IPS DF 4.7 (cell line): ENCODE measurements around the gene BMP6.
A peak's percentile ranks its signal among the peaks of the same experiment; 100 is the strongest.
"Not testable (repeated sequence)": the region's sequence is repeated elsewhere in the genome, so short reads cannot be mapped to it uniquely, and the experiment has no call there.

Experiments used
- DNase-seq: peaks from one replicate; pipeline ENCODE4 v3.0.0-alpha.2; 2013; ENCODE audit warnings: low spot score; ENCODE audit errors: extremely low read depth

Gene BMP6

DNA sequence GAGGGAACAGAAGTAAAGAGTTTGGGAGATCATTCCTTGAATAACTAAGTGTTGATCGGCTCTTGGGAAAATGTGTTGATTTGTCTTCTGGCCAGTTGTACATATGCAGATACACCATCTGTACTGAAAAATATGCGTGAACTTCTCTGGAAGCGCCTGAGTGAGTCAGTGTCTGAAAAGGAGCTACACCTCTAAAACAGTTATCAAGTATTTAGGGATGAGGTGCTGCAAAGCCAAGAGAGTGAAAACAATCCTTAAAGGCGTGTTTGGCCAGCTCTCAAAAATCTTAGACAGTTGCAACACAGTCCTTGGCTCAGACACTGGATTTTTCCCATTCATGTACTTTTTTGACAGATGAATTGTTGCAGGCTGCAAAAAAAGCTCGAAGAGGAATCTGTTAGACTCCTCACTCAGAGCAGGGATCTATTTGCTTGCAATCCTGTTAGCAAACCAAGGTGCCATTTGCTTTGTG, 61.3 kb downstream of the BMP6 start:
- no peak for DNase-seq

DNA sequence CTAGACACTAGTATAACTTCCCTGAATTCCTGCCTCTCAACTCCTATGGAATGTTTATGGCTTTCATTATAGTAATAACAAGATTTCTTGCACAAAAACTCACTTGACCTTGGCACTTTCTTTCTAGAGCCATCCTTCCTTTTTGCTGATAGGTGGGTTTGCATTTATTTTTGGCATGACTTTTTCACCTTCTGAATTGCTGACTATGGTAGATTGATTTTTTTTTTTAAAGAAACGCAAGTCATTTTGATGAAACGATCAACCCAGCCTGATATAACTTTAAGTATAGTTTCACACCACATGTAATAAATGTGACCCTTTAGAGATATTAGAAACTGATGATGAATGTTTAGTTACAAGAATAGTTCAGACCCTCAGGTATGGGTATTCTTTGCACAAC, 61.8 kb downstream of the BMP6 start:
- no peak for DNase-seq

DNA sequence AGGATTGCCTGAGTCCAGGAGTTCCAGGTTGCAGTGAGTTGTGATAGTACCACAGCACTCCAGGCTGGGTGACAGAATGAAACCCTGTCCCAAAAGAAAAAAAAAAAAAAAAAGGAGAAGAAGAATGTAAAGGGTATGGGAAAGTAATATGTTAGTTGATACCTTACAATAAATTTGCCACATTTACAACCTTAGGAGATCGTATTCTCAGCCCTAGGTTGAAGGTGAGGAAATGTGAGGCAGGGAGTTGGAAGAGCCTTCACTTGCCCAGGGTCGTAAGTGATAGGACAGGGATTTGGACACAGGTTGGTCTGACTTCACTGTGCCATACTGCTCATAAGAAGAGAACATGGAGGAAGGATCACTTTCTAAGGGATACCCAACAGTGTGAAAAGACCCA, 68.6 kb downstream of the BMP6 start:
- no peak for DNase-seq

GRCh38 chr6:7797386-7797785, 71.5 kb downstream of the BMP6 start:
- DNase-seq: no peak

DNA sequence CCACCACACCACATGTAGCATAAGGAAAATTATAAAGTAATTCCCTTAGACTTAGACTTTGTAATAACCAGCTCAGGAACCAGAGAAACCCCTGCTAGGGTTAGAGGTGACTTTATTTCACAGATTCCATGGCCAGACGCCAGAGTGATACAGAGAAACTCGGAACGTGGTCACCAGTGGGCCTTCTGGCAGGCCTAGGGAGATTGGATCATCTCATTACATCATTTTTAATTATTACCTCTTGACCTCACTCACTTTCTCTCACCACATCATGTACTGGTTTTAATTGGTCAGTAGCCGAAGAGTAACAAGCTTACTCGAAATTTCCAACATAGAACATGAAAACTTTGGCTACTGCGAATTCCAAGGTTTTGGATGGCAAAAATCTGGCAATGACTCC, 72.9 kb downstream of the BMP6 start:
- DNase-seq: no peak

GRCh38 chr6:7802662-7803061, 76.8 kb downstream of the BMP6 start:
- DNase-seq: no peak

DNA sequence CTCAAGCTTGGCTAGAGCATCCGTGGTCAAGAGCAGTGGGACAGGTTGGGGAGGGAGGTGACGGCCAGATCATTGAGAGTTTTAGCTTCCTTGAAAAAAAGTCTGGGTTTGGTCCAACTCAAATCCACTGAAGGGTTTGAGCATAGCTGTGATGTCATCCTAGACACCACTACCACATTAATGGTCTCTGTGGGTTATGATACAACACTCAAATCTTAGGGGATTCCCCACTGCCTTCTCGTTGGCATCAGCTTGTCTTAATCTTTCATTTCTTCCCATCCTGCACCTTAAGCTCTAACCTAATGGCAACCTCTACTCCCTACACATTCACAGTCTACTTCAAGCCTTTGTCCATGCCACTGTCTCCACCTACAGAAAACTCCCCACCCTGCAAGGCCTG, 77.3 kb downstream of the BMP6 start:
- no peak for DNase-seq

DNA sequence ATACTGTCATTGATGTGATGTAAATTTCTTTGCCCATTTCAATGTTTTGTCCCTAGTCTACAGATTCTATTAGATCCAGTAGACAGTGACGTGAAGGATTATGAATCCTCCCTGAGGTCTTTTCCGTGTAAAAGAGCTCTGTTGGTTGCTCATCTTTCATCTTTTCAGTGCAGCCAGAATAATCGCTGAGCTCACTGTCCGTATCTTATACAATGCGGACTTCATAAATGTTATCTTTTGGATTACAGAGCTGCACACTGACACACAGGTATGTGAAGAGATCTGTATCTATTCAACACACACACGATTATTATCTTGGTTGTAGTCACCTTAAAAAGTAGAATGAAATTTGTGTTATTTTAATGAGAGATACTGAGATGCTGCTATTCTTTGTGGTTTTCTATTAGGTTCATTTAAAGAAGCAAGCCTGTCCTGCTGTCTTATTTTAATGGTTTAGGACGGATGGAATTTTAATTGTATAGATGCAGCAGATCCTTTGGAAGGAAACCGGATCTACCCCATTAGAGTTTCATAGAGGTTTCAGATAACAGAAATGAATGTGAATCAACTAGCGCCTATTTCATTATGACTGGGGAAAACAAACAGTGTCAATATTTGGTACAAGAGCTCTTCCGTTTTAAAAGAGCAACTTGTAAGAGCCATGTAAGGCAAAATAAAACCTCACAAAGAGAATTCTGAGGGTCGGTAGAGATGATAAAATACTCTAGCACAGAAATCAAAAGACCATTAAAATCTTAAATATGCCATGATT, 79.4 kb downstream of the BMP6 start:
- DNase-seq: no peak

DNA sequence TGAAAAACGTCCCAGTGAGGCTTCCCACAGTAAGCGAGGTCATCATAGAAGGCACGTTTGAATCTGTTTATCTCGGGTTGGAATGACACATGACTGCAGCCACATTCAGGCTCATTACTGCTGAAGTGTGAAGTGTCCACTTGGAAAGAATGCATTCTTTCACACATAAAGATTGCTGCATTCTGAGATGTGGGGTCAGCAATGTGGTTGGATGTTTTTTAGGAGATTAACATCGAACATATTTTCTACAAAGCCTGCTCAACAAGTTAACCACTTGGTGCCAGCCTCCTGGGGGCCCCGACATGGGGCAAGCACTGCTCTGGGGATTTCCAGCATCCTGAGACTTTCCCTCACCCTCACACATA, 79.9 kb downstream of the BMP6 start:
- no peak for DNase-seq

GRCh38 chr6:7806711-7807110, 80.8 kb downstream of the BMP6 start:
- DNase-seq: no peak

DNA sequence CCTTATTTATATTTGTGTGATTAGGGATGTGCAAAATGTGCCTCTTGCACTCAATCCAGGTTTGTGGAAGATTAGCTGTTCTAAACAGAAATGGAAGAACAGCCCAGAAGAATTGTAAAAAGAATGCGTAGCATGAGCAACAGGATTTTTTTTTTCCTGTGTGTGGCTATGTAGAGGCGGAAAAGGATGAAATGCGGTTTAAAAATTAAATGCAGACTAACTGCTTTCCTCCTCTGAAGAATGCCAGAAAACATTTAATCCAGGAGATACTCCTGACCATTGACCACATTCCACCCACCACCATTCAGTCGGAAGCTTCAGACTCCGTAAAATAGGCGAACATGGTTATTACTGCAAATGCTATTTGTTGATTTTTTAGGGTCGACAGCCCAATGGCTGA, 83.4 kb downstream of the BMP6 start:
- no peak for DNase-seq

GRCh38 chr6:7811441-7811840, 85.5 kb downstream of the BMP6 start:
- DNase-seq: no peak

DNA sequence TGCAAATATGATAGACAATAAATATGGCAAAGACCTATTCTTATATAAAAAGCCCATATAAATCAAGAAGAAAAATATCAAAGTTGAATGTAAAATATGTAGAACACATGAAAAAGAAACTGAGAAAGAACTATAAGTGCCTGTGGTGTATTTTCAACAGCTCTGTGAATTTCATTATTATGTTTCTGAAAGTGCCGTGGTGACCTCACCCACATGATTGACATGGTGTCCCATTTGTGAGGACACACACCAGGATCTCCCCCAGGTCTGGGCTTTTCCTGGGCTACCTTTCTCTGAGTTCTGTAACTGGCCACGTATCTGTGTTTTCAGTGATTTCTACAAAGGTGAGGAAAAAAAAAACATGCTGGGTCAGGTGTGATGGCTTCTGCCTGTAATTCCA, 86.7 kb downstream of the BMP6 start:
- no peak for DNase-seq

- DNase-seq: no peak
Observed at GRCh38 chr6:7813193-7813592, 87.3 kb downstream of the BMP6 start.

GRCh38 chr6:7813704-7814103, 87.8 kb downstream of the BMP6 start:
- peak; percentile 7 for DNase-seq

DNA sequence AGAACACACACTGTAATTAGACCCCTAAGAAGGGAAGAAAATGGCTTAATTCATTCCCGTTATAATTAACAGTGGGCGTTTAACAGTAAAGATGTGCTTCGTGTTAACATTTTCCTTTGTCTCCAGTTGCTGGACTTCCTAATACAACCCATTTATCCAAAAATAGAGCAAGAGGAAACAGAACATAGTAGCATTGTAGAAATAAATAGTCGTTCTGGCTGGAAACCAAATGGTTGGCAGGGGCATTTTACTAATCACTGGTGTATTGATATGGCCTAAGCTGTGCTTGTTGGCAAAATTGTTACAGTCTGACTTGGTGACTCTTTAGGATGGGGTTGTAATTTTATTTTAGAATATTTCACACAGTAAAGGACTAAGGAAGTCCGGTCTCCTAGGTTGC, 89.8 kb downstream of the BMP6 start:
- no peak for DNase-seq

DNA sequence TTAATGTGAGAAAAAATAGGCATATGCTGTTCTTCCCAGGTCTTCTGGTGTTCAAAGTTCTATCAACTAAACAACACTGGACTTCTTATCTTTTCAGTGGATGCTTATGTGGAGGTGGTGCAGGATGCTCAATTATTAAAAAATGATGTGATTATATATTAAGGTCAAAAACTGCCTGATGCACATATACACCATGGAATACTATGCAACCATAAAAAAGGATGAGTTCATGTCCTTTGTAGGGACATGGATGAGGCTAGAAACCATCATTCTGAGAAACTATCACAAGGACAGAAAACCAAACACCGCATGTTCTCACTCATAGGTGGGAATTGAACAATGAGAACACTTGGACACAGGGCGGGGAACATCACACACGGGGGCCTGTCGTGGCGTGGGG, 91.3 kb downstream of the BMP6 start:
- not testable (repeated sequence) for DNase-seq

GRCh38 chr6:7818257-7819214, 92.6 kb downstream of the BMP6 start:
- no peak for DNase-seq

DNA sequence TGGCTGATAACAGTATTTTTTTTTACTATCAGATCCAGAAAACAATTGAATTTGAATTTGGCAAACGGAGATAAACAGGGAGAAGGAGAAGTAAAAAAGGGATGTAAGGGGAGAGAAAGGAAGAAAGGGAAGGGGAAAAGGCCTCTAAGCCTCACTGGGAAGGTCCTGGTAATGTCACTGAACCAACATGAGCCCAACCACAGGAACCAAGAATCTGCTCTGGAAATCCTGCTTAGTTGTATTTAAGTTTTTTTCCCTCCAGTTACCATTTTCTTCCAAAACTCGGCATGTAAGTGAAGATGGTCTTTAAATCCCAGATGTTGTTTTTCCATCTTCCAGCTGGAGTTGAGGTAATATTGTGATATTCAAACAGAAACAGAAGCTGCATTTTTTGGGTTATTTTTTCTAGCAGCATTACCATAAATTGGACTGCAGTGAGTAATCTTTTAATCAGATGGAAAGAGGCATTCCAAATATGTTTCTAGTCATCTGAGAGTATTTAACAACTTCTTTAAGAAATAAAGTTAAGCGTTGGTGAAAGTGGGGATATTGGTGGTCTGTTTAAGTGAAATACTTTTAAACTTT, 93.6 kb downstream of the BMP6 start:
- no peak for DNase-seq

GRCh38 chr6:7820288-7820835, 94.5 kb downstream of the BMP6 start:
- no peak for DNase-seq

GRCh38 chr6:7821426-7821825, 95.5 kb downstream of the BMP6 start:
- DNase-seq: no peak

DNA sequence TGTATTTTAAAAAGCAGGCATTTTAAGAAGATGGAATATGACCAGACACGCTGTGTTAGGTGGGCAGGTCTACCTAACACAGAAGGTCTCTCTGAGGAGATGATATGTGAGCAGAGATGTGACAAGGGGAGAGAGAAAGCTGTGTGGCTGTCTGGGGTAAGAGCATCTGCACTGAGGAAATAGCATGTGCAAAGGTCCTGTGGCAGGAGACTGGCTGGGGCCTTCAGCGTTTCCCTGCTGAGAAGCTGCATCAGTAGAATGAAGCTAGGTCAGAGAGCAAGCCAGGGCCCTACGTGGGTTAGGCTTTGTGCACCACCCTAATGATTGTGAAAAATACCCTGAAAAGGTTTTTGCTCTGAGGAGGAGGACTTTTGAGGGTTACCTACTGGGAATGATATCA, 97.7 kb downstream of the BMP6 start:
- no peak for DNase-seq
